ENCODE measurements around the gene TM7SF2.

Gene TM7SF2

DNA sequence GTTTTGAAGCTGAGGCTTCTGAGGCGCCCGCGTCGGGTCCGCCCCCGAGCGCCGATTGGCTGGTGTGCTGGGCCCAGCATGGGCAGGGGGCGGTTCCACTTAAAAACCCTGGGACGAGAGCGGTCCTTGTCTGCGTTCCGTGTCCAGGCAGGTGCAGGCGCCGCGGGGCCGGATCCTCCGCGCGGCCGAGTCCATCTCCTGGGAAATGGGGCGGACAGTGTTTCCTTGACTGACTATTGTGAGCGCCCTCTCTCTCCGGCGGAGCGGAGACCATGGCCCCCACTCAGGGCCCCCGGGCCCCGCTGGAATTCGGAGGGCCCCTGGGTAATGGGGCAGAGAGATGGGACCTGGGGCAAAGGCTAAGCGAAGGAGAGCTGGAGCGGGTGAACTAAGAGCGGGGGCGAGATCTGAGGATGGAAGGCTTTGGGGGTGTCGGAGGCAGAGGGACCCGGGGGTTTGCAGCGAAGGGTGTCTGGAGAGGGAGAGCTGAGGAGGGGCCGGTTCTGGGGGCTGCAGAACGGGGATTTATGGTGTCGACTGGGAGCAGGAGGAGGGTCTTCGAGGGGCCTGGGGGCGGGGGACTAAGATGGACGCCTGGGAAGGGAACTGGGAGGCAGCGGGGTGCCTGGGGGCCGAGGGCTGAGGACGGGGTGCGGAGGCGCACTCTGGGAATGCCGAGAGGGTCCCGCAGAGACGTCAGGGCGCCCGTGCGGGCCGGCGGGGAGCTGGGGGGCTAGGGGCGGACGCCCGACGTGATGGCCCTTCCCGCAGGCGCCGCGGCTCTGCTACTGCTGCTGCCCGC, at the start of gene TM7SF2:
TM7SF2 (plus strand) TSS at position 129 of the 802 bp plus-strand sequence; CDS start at position 273, 144 bp downstream.
- H3K27me3 ChIP-seq (ENCODE audit: low read length): no peaks in the 10 kb centered on the region
- no peaks in the 10 kb centered on the region for H4K20me1 ChIP-seq (ENCODE audit: low read depth, low read length)
- peak within 1 kb of the TSS; percentile 91 for H3K9ac ChIP-seq (ENCODE audit: low read length)
- no peaks in the 10 kb centered on the region for H3K9me3 ChIP-seq (ENCODE audit: insufficient read depth, low read length)
- TF ChIP-seq EZH2phosphoT487 (conservative IDR thresholded peaks at IDR 0.05; ENCODE audit: low read length) (no peak), CTCF (IDR thresholded peaks at IDR 0.05; ENCODE audit: insufficient read depth, low read length, poor library complexity, severe bottlenecking) (no peak)
- H3K27ac ChIP-seq (ENCODE audit: low read depth, low read length): peak within 1 kb of the TSS; percentile 88
- no peaks in the 10 kb centered on the region for H3K36me3 ChIP-seq (ENCODE audit: low read length)
- peak within 1 kb of the TSS; percentile 8 for H2AFZ ChIP-seq (ENCODE audit: low read depth, low read length, severe bottlenecking)
- peak within 1 kb of the TSS; percentile 94 for H3K4me2 ChIP-seq (ENCODE audit: low read depth, low read length, poor library complexity, severe bottlenecking)
- H3K9me2 ChIP-seq (replicated peaks; ENCODE audit: insufficient read depth, low read length): no peaks in the 10 kb centered on the region
- peaks cover 5% of the 10 kb centered on the region for H3K79me2 ChIP-seq (ENCODE audit: insufficient read depth, low read length)
- peaks cover 16% of the 10 kb centered on the region for H3F3A ChIP-seq (ENCODE audit: insufficient read depth)
- peak within 1 kb of the TSS; percentile 90 for H3K4me3 ChIP-seq (ENCODE audit: insufficient read depth, low read length, poor library complexity, severe bottlenecking)

GRCh38 chr11:65063532-65063931, 48.1 kb upstream of the TM7SF2 start:
- Histone ChIP-seq H4K20me1 (ENCODE audit: low read depth, low read length) (no peaks in the 10 kb centered on the region), H3K9ac (ENCODE audit: low read length) (no peak overlapping the region), H3F3A (ENCODE audit: insufficient read depth) (no peaks in the 10 kb centered on the region), H3K9me3 (ENCODE audit: insufficient read depth, low read length) (no peaks in the 10 kb centered on the region), H3K36me3 (ENCODE audit: low read length) (no peaks in the 10 kb centered on the region), H3K4me3 (ENCODE audit: insufficient read depth, low read length, poor library complexity, severe bottlenecking) (no peak overlapping the region), H2AFZ (ENCODE audit: low read depth, low read length, severe bottlenecking) (no peak overlapping the region), H3K4me2 (ENCODE audit: low read depth, low read length, poor library complexity, severe bottlenecking) (no peak overlapping the region), H3K27me3 (ENCODE audit: low read length) (no peaks in the 10 kb centered on the region), H3K9me2 (replicated peaks; ENCODE audit: insufficient read depth, low read length) (no peaks in the 10 kb centered on the region), H3K79me2 (ENCODE audit: insufficient read depth, low read length) (no peaks in the 10 kb centered on the region), H3K27ac (ENCODE audit: low read depth, low read length) (no peak overlapping the region)
- TF ChIP-seq EZH2phosphoT487 (conservative IDR thresholded peaks at IDR 0.05; ENCODE audit: low read length) (no peak), CTCF (IDR thresholded peaks at IDR 0.05; ENCODE audit: insufficient read depth, low read length, poor library complexity, severe bottlenecking) (no peak)

GRCh38 chr11:65064847-65065240, 46.8 kb upstream of the TM7SF2 start:
- Histone ChIP-seq H3K4me3 (ENCODE audit: insufficient read depth, low read length, poor library complexity, severe bottlenecking) (no peak overlapping the region), H3K79me2 (ENCODE audit: insufficient read depth, low read length) (no peaks in the 10 kb centered on the region), H3K4me2 (ENCODE audit: low read depth, low read length, poor library complexity, severe bottlenecking) (no peak overlapping the region), H3K9ac (ENCODE audit: low read length) (no peak overlapping the region), H3K27me3 (ENCODE audit: low read length) (no peaks in the 10 kb centered on the region), H3K9me3 (ENCODE audit: insufficient read depth, low read length) (no peaks in the 10 kb centered on the region), H2AFZ (ENCODE audit: low read depth, low read length, severe bottlenecking) (no peak overlapping the region), H3K27ac (ENCODE audit: low read depth, low read length) (no peak overlapping the region), H3K9me2 (replicated peaks; ENCODE audit: insufficient read depth, low read length) (no peaks in the 10 kb centered on the region), H4K20me1 (ENCODE audit: low read depth, low read length) (no peaks in the 10 kb centered on the region), H3K36me3 (ENCODE audit: low read length) (no peaks in the 10 kb centered on the region), H3F3A (ENCODE audit: insufficient read depth) (no peaks in the 10 kb centered on the region)
- TF ChIP-seq CTCF (IDR thresholded peaks at IDR 0.05; ENCODE audit: insufficient read depth, low read length, poor library complexity, severe bottlenecking): no peak
- TF ChIP-seq EZH2phosphoT487 (conservative IDR thresholded peaks at IDR 0.05; ENCODE audit: low read length): no peak

Measured in SU-DHL-6 (cell line).